Pancreas (tissue), 10 donors: ENCODE data around the gene RER1. TPM values are rescaled to one million over a fixed set of nuclear protein-coding genes. Genes with fewer than 3 reads are reported as not detected.

Experiments used
- ATAC-seq, 4 donors: fragments of 200-7000 bp; cut with Tn5 transposase; one replicate each; pipeline versions ENCODE4 v1.8.0 to v1.9.1; 2020; ENCODE audit warnings: mild to moderate bottlenecking in 4 of 4, moderate library complexity in 4 of 4
- DNase-seq, 6 donors: peaks; one replicate each; pipeline ENCODE4 v3.0.0-alpha.2; 2020
- FAIRE-seq: peaks from 2 replicates; lab custom pipeline; 2012; peaks lifted over from hg19 to GRCh38; lab: Jason Lieb, UNC
- H3K27ac ChIP-seq, 4 donors: fragments of 200-600 bp; sonication (generic); 1 replicate in 3 of 4; 2 replicates in 1 of 4; pipeline versions ENCODE4 v1.5.0 to v1.8.0; 2020
- H3K27me3 ChIP-seq, 4 donors: fragments of 200-600 bp; one replicate each; pipeline ENCODE4 v1.8.0; 2021
- H3K36me3 ChIP-seq, 3 donors: fragments of 200-600 bp; sonication (generic) in 1 of 3; one replicate each; pipeline versions ENCODE4 v1.5.0 to v1.8.0; 2020 to 2021
- H3K4me1 ChIP-seq, 3 donors: fragments of 200-600 bp; one replicate each; pipeline ENCODE4 v1.8.0; 2021
- H3K4me3 ChIP-seq, 4 donors: fragments of 200-600 bp; sonication (generic) in 2 of 4; one replicate each; pipeline versions ENCODE4 v1.5.0 to v1.8.0; 2020 to 2021
- H3K9me3 ChIP-seq, 4 donors: fragments of 200-600 bp; one replicate each; pipeline ENCODE4 v1.8.0; 2021
- CTCF ChIP-seq, 4 donors: fragments of 200-600 bp; sonication (generic) in 3 of 4; IDR thresholded peaks; one replicate each; pipeline versions ENCODE4 v1.5.0 to v1.8.0; 2021; ENCODE audit warnings: antibody characterized with exemption in 4 of 4
- WGBS, 2 donors: extraction: QIAGEN DNeasy Blood & Tissue Kit; methylation state at CpG; one replicate each; pipeline ENCODE4 v1.1.7; 2013; 5-methylcytosine and 5-hydroxymethylcytosine counted together
- intact Hi-C, 3 donors: fragments of 100-400 bp; cut with DNase I; formaldehyde crosslinking; loops; one replicate each; pipeline versions ENCODE4 v1.11.1 to v1.14.2; 2022
- polyA plus RNA-seq, 2 donors: library from polyadenylated mRNA; stranded (reverse); fragments of 200-250 nt; gene quantifications; one replicate each; pipeline ENCODE4 v1.2.3, GENCODE V29; 2013
- total RNA-seq, 6 donors: library from RNA; stranded (reverse); fragmentation: NEBNext Ultra II Directional in 4 of 6; extraction: Animal tissue kit (Norgen Biotek cat#: 25700) in 4 of 6; gene quantifications; one replicate each; pipeline versions ENCODE4 v1.2.1 to v1.2.4, GENCODE V29; 2021 to 2023
- donor health status: healthy with polysubstance abuse.
- donor health status: DM: no; HTN: no; CAD: no; lungs with moderate emphysema.
- donor health status: DM: no; HTN: no; CAD: no.
- donor health status: control.
- donor health status: control.
- donor health status: Bipolar disorder and iron deficiency.
- donor health status: DM: yes; HTN: yes; CAD: no.
- donor health status: DM: no; HTN: no; CAD: no.
- donor health status: DM: no; HTN: no; CAD: no.
- donor health status: DM: yes; HTN: yes; CAD: no.

RER1 gene
- total and polyA plus RNA-seq, 8 donors: 54.8 to 84.2 (median 70.6) TPM

GRCh38 chr1:2386636-2387611, 4.7 kb upstream of the RER1 start:
- no peaks in the 10 kb centered on the region for H3K27me3 ChIP-seq
- H3K4me1 ChIP-seq: peaks cover 4 to 8% (median 6%) of the 10 kb centered on the region in 3 donors
- no peaks in the 10 kb centered on the region for H3K9me3 ChIP-seq
- no peak overlapping the region for H3K27ac ChIP-seq
- H3K36me3 ChIP-seq: no peaks in the 10 kb centered on the region
- DNase-seq: peak in 3 of 6 donors; percentile 12 to 69 (median 15)
- H3K4me3 ChIP-seq: no peak overlapping the region
- no peak for ATAC-seq
- FAIRE-seq: no peak
- no peak for TF ChIP-seq CTCF (IDR thresholded peaks at IDR 0.05)
- 93% methylated on average over 30 of the region's 30 CpGs for WGBS, 2 donors
- intact Hi-C loops: no loop called here

- intact Hi-C loops: no loop called here
- FAIRE-seq (no peak), ATAC-seq (no peak), DNase-seq (peak in 2 of 6 donors; percentile 18 to 49)
- no peaks in the 10 kb centered on the region for H3K9me3 ChIP-seq
- H3K27me3 ChIP-seq: no peaks in the 10 kb centered on the region
- H3K4me1 ChIP-seq: peaks cover 11 to 15% (median 12%) of the 10 kb centered on the region in 3 donors
- no peak for TF ChIP-seq CTCF (IDR thresholded peaks at IDR 0.05)
- WGBS, 2 donors: 90 to 94% methylated on average over 32 of the region's 32 CpGs
- H3K4me3 ChIP-seq: no peak overlapping the region
- no peak overlapping the region for H3K27ac ChIP-seq
- H3K36me3 ChIP-seq: no peaks in the 10 kb centered on the region
Observed at GRCh38 chr1:2388004-2388913, 3.4 kb upstream of the RER1 start.

GRCh38 chr1:2389644-2390043, 2.0 kb upstream of the RER1 start:
- Histone ChIP-seq H3K4me1 (peaks cover 17 to 28% (median 25%) of the 10 kb centered on the region in 3 donors), H3K27me3 (no peaks in the 10 kb centered on the region), H3K36me3 (no peaks in the 10 kb centered on the region), H3K9me3 (no peaks in the 10 kb centered on the region), H3K27ac (no peak overlapping the region), H3K4me3 (no peak overlapping the region)
- ATAC-seq (no peak), DNase-seq (peak in 1 of 6 donors; percentile 14), FAIRE-seq (no peak)
- 89 to 98% methylated on average over 7 of the region's 7 CpGs for WGBS, 2 donors
- intact Hi-C loops: no loop called here
- no peak for TF ChIP-seq CTCF (IDR thresholded peaks at IDR 0.05)

GRCh38 chr1:2391931-2392509, 379 bp downstream of the RER1 start:
- Histone ChIP-seq H3K4me3 (peak overlapping the region; percentile 76 to 99 (median 90)), H3K9me3 (no peaks in the 10 kb centered on the region), H3K27ac (peak overlapping the region; percentile 67 to 85 (median 76)), H3K36me3 (peaks cover 0 to 9% (median 6%) of the 10 kb centered on the region in 3 donors), H3K4me1 (peaks cover 17 to 28% (median 25%) of the 10 kb centered on the region in 3 donors), H3K27me3 (no peaks in the 10 kb centered on the region)
- ATAC-seq (peak; percentile 17 to 59 (median 32)), FAIRE-seq (no peak), DNase-seq (peak in 3 of 6 donors; percentile 46 to 75 (median 70))
- 0 to 1% methylated on average over 18 to 62 of the region's 62 CpGs for WGBS, 2 donors
- intact Hi-C loops: no loop called here
- no peak for TF ChIP-seq CTCF (IDR thresholded peaks at IDR 0.05)
